CD8-positive, alpha-beta memory T cell (primary cell): ENCODE measurements around the gene TNNI2. TPM values are rescaled to one million over a fixed set of nuclear protein-coding genes. Genes with fewer than 3 reads are reported as not detected.

Experiments
- CTCF ChIA-PET: fragments of 350-600 bp; sonication (Branson Sonifier 250); formaldehyde crosslinking; loops from one replicate; lab custom pipeline; 2021; ENCODE audit warnings: antibody characterized with exemption; lab: Charles Lee
- POLR2A ChIA-PET: fragments of 350-600 bp; sonication (Branson Sonifier 250); formaldehyde crosslinking; loops from one replicate; lab custom pipeline; 2021; ENCODE audit warnings: antibody characterized with exemption; lab: Charles Lee
- DNase-seq, 5 donors: peaks; one replicate each; pipeline versions ENCODE4 v3.0.0 to v3.0.0-alpha.2; 2020 to 2022; ENCODE audit warnings: mixed read lengths in 1 of 5
- H3K27ac ChIP-seq: one replicate; pipeline ENCODE4 v1.7.0; 2013; ENCODE audit warnings: low read depth, mild to moderate bottlenecking, low read length, moderate library complexity
- H3K27me3 ChIP-seq: 2 replicates; pipeline ENCODE4 v1.7.0; 2013; ENCODE audit warnings: low read length, mild to moderate bottlenecking; ENCODE audit not compliant: insufficient read depth, poor library complexity, severe bottlenecking
- H3K36me3 ChIP-seq: 2 replicates; pipeline ENCODE4 v1.7.0; 2013; ENCODE audit warnings: mild to moderate bottlenecking, low read length, moderate library complexity; ENCODE audit not compliant: insufficient read depth
- H3K4me1 ChIP-seq: 2 replicates; pipeline ENCODE4 v1.7.0; 2013; ENCODE audit warnings: mild to moderate bottlenecking, low read length, moderate library complexity; ENCODE audit not compliant: insufficient read depth
- H3K4me3 ChIP-seq: 2 replicates; pipeline ENCODE4 v1.7.0; 2013; ENCODE audit warnings: mild to moderate bottlenecking, low read length
- H3K9me3 ChIP-seq: 2 replicates; pipeline ENCODE4 v1.7.0; 2013; ENCODE audit warnings: mild to moderate bottlenecking, low read length
- H3K27ac Mint-ChIP-seq, 8 donors: one replicate each; pipeline ENCODE4 v1.8.0; 2020 to 2021; ENCODE audit warnings: mixed read lengths in 8 of 8, mild to moderate bottlenecking in 6 of 8, inconsistent platforms in 3 of 8, moderate library complexity in 3 of 8
- H3K27me3 Mint-ChIP-seq, 2 donors: one replicate each; pipeline ENCODE4 v1.8.0; 2020 to 2021; ENCODE audit warnings: mixed read lengths in 2 of 2, mild to moderate bottlenecking in 1 of 2, moderate library complexity in 1 of 2
- H3K36me3 Mint-ChIP-seq, 3 donors: one replicate each; pipeline ENCODE4 v1.8.0; 2020 to 2021; ENCODE audit warnings: mixed read lengths in 3 of 3, inconsistent platforms in 1 of 3, mild to moderate bottlenecking in 1 of 3
- H3K4me1 Mint-ChIP-seq, 3 donors: one replicate each; pipeline ENCODE4 v1.8.0; 2020 to 2021; ENCODE audit warnings: mixed read lengths in 3 of 3, inconsistent platforms in 1 of 3, mild to moderate bottlenecking in 1 of 3
- H3K4me3 Mint-ChIP-seq, 7 donors: one replicate each; pipeline ENCODE4 v1.8.0; 2020 to 2021; ENCODE audit warnings: mixed read lengths in 7 of 7, mild to moderate bottlenecking in 6 of 7, moderate library complexity in 4 of 7, inconsistent platforms in 2 of 7
- H3K9me3 Mint-ChIP-seq, 5 donors: one replicate each; pipeline ENCODE4 v1.8.0; 2020 to 2022; ENCODE audit warnings: mixed read lengths in 5 of 5, mild to moderate bottlenecking in 3 of 5, moderate library complexity in 2 of 5, inconsistent platforms in 1 of 5
- polyA plus RNA-seq: library from polyadenylated mRNA; unstranded; fragments of 300-500 nt; fragmentation: Illumina TruSeq; gene quantifications from one replicate; pipeline ENCODE4 v1.2.3, GENCODE V29; 2021
- total RNA-seq, 2 experiments: library from RNA; stranded (reverse); gene quantifications; one replicate each; pipeline ENCODE4 v1.2.3, GENCODE V29; 2021

The TNNI2 gene
- total and polyA plus RNA-seq, 3 experiments from 2014 or later: 0.33 TPM; not detected in 2

- no peaks in the 10 kb centered on the region for H3K27me3 ChIP-seq
- H3K36me3 ChIP-seq: peaks cover 28% of the 10 kb centered on the region
- peak overlapping the region; percentile 76 to 93 (median 88) for H3K27ac Mint-ChIP-seq
- peak in 1 of 5 donors; percentile 25 for DNase-seq
- no peaks in the 10 kb centered on the region for H3K27me3 Mint-ChIP-seq
- H3K4me1 Mint-ChIP-seq: peaks cover 27 to 64% (median 31%) of the 10 kb centered on the region in 3 donors
- peak overlapping the region; percentile 31 for H3K27ac ChIP-seq
- H3K4me3 ChIP-seq: peak overlapping the region; percentile 39
- CTCF ChIA-PET: interaction anchor here (1.1 to 2.1 kb wide), 8 partner anchors 11 to 263 kb away, joined by 3 to 5 read pairs (median 4); partner anchors contain the start of gene LSP1
- no peaks in the 10 kb centered on the region for H3K9me3 Mint-ChIP-seq
- H3K4me3 Mint-ChIP-seq: peak overlapping the region in 6 of 7 donors; percentile 43 to 86 (median 72)
- peaks cover 0 to 13% (median 0%) of the 10 kb centered on the region in 3 donors for H3K36me3 Mint-ChIP-seq
- H3K4me1 ChIP-seq: peaks cover 39% of the 10 kb centered on the region
- H3K9me3 ChIP-seq: no peaks in the 10 kb centered on the region
- POLR2A ChIA-PET: interaction anchor here (0.6 to 2.0 kb wide), 6 partner anchors 20 to 56 kb away, joined by 3 to 9 read pairs (median 4); partner anchors contain the start of genes LSP1 and TNNT3
These were observed 50.0 kb downstream of the TNNI2 start for GRCh38 chr11:1888811-1889210.

- Mint-ChIP-seq H3K27me3 (no peaks in the 10 kb centered on the region), H3K9me3 (no peaks in the 10 kb centered on the region), H3K4me1 (peaks cover 27 to 65% (median 31%) of the 10 kb centered on the region in 3 donors), H3K4me3 (peak overlapping the region in 6 of 7 donors; percentile 55 to 88 (median 72)), H3K36me3 (peaks cover 0 to 13% (median 0%) of the 10 kb centered on the region in 3 donors), H3K27ac (peak overlapping the region; percentile 76 to 96 (median 89))
- H3K4me1 ChIP-seq: peaks cover 39% of the 10 kb centered on the region
- no peaks in the 10 kb centered on the region for H3K9me3 ChIP-seq
- no peaks in the 10 kb centered on the region for H3K27me3 ChIP-seq
- ChIA-PET POLR2A (interaction anchor here (0.6 to 2.0 kb wide), 6 partner anchors 21 to 57 kb away, joined by 3 to 9 read pairs (median 4); partner anchors contain the start of genes LSP1 and TNNT3), CTCF (interaction anchor here (1.1 to 2.1 kb wide), 8 partner anchors 12 to 262 kb away, joined by 3 to 5 read pairs (median 4); partner anchors contain the start of gene LSP1)
- H3K4me3 ChIP-seq: peak overlapping the region; percentile 56
- peak overlapping the region; percentile 31 for H3K27ac ChIP-seq
- H3K36me3 ChIP-seq: peaks cover 22% of the 10 kb centered on the region
- DNase-seq: peak; percentile 68 to 89 (median 87)
These were observed 50.6 kb downstream of the TNNI2 start for GRCh38 chr11:1889224-1889930.

GRCh38 chr11:1889941-1890855 lies 51.4 kb downstream of the TNNI2 start:
- H3K4me1 ChIP-seq: peaks cover 39% of the 10 kb centered on the region
- peak overlapping the region; percentile 16 for H3K27ac ChIP-seq

More at GRCh38 chr11:1889941-1890855, 51.4 kb downstream of the TNNI2 start:
- peak in 1 of 5 donors; percentile 34 for DNase-seq
- H3K4me1 Mint-ChIP-seq: peaks cover 27 to 65% (median 31%) of the 10 kb centered on the region in 3 donors
- H3K4me3 Mint-ChIP-seq: peak overlapping the region in 5 of 7 donors; percentile 17 to 60 (median 47)
- peaks cover 0 to 13% (median 0%) of the 10 kb centered on the region in 3 donors for H3K36me3 Mint-ChIP-seq
- Histone ChIP-seq H3K27me3 (no peaks in the 10 kb centered on the region), H3K4me3 (peak overlapping the region; percentile 56), H3K36me3 (peaks cover 14% of the 10 kb centered on the region), H3K9me3 (no peaks in the 10 kb centered on the region)
- POLR2A ChIA-PET: interaction anchor here (1.0 to 2.0 kb wide), 3 partner anchors 27 to 40 kb away, joined by 3 to 9 read pairs (median 9); partner anchors contain the start of gene LSP1
- H3K27me3 Mint-ChIP-seq: no peaks in the 10 kb centered on the region
- H3K27ac Mint-ChIP-seq: peak overlapping the region in 6 of 8 donors; percentile 21 to 96 (median 43)
- no peaks in the 10 kb centered on the region for H3K9me3 Mint-ChIP-seq
- CTCF ChIA-PET: interaction anchor here (0.8 to 1.9 kb wide), 9 partner anchors 8 to 238 kb away, joined by 3 to 6 read pairs (median 3); partner anchors contain the start of gene LSP1

Other genes with a start within 250 kb of the TNNI2 start
- not detected for gene KRTAP5-2, start 240.7 kb upstream of the TNNI2 start, total RNA-seq
- 0.46 TPM for gene KRTAP5-2, start 240.7 kb upstream of the TNNI2 start, polyA plus RNA-seq
- not detected for gene KRTAP5-3, start 230.5 kb upstream of the TNNI2 start, total RNA-seq
- gene KRTAP5-3, start 230.5 kb upstream of the TNNI2 start, polyA plus RNA-seq: not detected
- not detected for gene KRTAP5-4, start 216.8 kb upstream of the TNNI2 start, total RNA-seq
- gene KRTAP5-4, start 216.8 kb upstream of the TNNI2 start, polyA plus RNA-seq: not detected
- gene KRTAP5-5, start 209.2 kb upstream of the TNNI2 start, total RNA-seq: not detected
- not detected for gene KRTAP5-5, start 209.2 kb upstream of the TNNI2 start, polyA plus RNA-seq
- not detected for gene KRTAP5-6, start 141.8 kb upstream of the TNNI2 start, total RNA-seq
- not detected for gene KRTAP5-6, start 141.8 kb upstream of the TNNI2 start, polyA plus RNA-seq
- gene IFITM10, start 88.4 kb upstream of the TNNI2 start, total RNA-seq: under 1 TPM; 0.39 to 0.95 TPM
- gene IFITM10, start 88.4 kb upstream of the TNNI2 start, polyA plus RNA-seq: 0.10 TPM
- gene CTSD, start 75.1 kb upstream of the TNNI2 start, total RNA-seq: 100 to 1,000 TPM; 110 to 116 TPM
- gene CTSD, start 75.1 kb upstream of the TNNI2 start, polyA plus RNA-seq: 206 TPM
- not detected for gene SYT8, start 4.0 kb upstream of the TNNI2 start, total RNA-seq
- not detected for gene SYT8, start 4.0 kb upstream of the TNNI2 start, polyA plus RNA-seq
- gene LSP1, start 14.1 kb downstream of the TNNI2 start, total RNA-seq: 100 to 1,000 TPM; 226 to 230 TPM
- gene LSP1, start 14.1 kb downstream of the TNNI2 start, polyA plus RNA-seq: 496 TPM
- not detected for gene PRR33, start 52.9 kb downstream of the TNNI2 start, total RNA-seq
- gene PRR33, start 52.9 kb downstream of the TNNI2 start, polyA plus RNA-seq: 0.17 TPM
- gene TNNT3, start 80.7 kb downstream of the TNNI2 start, total RNA-seq: 1 to 10 TPM; 1.4 to 1.6 TPM
- gene TNNT3, start 80.7 kb downstream of the TNNI2 start, polyA plus RNA-seq: not detected
- 100 to 1,000 TPM; 127 to 129 TPM for gene MRPL23, start 108.4 kb downstream of the TNNI2 start, total RNA-seq
- 9.3 TPM for gene MRPL23, start 108.4 kb downstream of the TNNI2 start, polyA plus RNA-seq
- not detected for gene H19, start 158.9 kb downstream of the TNNI2 start, total RNA-seq
- not detected for gene H19, start 158.9 kb downstream of the TNNI2 start, polyA plus RNA-seq